NCI-H748 (cell line): Measurements from ENCODE around the gene ZNF878.
"Not testable (repeated sequence)": the region's sequence is repeated elsewhere in the genome, so short reads cannot be mapped to it uniquely, and the experiment has no call there.

Source experiments
- DNase-seq: peaks from one replicate; lab custom pipeline; 2025; ENCODE audit not compliant: unreplicated experiment; lab: John Stamatoyannopoulos, UW

Gene ZNF878

DNA sequence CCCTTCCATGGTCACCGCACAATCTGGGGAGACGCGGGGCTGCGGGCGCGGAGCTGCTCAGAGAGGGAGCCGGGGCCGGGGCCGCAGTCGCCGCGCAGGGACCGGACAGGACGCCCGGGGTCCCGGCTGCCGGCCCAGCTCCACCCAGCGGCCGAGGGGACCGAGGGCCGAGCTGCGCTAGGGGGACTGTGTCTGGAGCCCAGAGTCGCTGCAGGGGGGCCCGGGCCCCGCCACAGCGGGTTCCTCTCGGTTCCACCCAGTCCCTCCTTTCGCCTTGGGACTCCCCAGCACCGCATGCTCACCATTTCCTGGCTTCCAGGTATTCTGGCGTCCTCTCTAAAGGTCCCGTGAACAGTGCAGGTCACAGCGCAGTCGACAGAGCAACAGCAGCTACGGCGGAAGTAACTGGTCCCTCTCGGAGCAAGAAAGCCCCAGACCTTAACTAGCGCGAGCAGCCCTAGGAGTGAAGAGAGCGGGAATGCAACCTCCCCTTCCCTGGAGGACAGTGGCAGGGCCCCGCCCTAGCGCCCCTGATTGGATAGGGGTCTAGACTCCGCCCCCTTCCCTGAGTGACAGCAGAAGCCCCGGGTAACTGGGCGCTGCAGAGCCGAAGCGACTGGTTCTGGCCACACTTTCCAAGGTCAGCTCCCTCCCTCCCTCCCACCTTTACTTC lies at the start of gene ZNF878:
ZNF878 (minus strand) TSS at position 465 of the 673 bp plus-strand sequence; CDS start at position 305, 160 bp downstream.
- DNase-seq: peak; percentile 93

DNA sequence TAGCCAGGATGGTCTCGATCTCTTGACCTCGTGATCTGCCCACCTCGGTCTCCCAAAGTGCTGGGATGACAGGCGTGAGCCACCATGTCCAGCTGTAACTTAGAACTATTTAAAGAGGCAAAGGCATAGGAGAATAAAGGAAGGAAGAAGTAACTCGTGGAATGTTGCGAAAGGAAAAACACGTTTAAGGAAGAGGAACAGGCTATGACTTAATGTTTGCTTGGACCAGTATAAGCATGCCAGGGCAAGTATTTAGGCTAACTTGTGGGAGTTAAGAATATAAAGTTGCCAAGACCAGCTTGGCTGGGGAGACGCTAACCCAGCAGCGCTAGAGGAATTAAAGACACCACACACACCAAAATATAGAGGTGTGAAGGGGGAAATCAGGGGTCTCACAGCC lies 45.3 kb upstream of the ZNF878 start:
- no peak for DNase-seq

DNA sequence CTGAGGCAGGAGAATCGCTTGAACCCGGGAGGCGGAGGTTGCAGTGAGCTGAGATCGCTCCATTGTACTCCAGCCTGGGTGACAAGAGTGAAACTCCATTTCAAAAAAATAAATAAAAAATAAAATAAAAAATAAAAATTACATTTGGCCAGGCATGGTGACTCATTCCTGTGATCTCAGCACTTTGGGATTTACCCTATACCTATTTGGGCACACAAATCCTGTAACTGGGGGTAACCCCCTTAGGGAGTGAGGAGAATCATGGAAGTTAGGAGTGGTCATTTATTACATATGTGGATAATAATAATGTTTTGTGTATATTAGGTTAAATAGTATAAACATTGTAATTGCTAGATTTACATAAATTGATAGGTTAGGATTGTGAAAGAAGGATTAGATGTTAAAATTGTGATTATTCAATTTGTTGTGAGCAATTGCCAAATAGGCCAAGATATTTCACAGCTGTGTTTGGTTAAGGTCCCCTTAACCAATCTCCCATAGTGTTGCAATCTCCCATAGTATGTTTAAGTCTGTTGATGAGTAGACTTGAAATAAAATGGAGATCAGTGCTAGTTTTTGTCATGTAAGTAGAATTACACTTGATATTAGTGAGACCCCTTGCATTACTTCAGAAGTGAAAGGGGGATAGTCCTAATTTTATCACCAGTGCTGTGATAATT lies 42.5 kb upstream of the ZNF878 start:
- no peak for DNase-seq

DNA sequence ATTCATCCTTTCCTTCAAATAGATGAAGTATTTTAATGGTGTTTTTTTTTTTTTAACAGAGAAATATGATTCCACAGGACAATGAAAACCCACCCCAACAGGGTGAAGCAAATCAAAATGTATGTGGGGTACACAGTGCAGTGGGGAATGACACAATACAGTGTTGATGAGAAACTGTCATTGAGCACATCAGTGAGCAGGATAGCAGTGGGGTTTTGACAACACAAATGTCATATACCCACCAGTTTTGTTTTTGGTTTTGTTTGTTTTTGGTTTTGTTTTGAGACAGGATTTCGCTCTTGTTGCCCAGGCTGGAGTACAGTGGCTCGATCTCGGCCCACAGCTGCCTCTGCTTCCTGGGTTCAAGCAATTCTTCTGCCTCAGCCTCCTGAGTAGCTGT lies 41.0 kb upstream of the ZNF878 start:
- DNase-seq: no peak

DNA sequence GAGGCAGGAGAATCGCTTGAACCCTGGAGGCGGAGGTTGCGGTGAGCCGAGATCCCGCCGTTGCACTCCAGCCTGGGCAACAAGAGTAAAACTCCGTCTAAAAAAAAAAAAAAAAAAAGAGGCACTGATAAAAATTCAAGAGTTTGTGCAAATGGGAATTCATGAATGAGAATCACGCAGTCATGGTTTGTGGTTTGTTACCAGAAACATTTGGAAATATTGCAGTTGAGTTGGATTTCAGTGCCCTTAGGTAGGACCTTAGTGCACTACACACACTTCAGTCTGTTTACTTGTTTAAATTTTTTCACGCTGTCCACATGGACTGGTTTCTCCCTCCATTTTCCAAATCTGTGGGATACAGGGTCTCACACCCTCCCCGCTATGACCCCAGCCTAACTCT lies 40.2 kb upstream of the ZNF878 start:
- DNase-seq: no peak

DNA sequence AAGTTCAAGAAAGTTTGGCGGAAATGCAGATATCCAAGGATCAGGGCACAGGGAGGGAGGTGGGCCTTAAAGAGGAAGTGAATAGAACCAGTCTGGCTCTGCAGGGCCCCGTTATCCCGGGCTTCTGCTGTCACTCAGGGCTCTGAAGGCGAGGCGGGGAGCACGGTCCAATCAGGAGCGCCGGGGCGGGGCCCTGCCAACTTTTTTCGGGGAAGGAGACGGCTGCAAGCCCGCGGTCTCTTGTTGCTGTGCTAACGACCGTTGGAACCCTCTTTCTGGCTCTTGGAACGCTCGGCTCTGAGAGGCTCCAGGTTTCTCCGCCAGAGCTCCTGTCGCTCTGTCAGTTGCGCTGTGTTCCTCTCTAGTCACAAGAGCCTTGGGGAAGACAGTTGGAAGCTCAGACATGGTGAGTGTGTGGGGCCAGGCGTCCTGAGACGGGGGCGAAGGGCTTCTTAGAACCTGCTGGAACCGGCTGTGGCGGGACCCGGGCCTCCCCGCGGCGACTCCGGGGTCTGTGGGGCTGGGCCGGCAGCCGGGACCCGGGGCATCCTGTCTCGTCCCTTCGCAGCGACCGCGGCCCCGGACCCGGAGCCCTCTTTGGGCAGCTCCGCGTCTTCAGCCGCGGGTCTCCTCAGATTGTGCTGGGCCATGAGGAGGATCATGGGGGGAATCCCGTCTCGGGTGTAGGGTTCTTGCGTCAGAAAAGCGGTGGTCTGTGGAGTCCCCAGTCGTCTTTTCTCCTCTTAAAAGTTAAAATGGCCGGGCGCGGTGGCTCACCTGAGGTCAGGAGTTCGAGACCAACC lies 39.5 kb upstream of the ZNF878 start:
- DNase-seq: no peak

DNA sequence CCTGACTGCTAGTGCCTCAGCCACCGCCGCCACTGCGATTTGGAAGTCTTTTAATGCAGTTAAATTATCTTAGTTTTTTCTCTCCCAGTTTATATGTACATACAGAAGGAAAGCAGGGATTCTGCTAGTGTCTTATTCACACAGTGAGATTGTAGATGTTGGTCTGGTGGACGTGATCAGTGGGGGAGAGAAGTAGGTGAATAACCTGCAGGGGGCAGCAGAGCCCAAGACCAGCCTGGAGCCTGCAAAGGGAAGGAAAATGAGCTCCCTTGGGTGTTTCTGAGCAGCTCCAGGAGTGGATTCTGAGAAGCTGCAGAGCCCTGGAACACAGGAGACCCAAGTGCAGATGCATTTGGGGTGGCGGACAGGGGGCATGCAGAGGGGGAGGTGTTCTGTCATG lies 38.0 kb upstream of the ZNF878 start:
- DNase-seq: peak; percentile 42

DNA sequence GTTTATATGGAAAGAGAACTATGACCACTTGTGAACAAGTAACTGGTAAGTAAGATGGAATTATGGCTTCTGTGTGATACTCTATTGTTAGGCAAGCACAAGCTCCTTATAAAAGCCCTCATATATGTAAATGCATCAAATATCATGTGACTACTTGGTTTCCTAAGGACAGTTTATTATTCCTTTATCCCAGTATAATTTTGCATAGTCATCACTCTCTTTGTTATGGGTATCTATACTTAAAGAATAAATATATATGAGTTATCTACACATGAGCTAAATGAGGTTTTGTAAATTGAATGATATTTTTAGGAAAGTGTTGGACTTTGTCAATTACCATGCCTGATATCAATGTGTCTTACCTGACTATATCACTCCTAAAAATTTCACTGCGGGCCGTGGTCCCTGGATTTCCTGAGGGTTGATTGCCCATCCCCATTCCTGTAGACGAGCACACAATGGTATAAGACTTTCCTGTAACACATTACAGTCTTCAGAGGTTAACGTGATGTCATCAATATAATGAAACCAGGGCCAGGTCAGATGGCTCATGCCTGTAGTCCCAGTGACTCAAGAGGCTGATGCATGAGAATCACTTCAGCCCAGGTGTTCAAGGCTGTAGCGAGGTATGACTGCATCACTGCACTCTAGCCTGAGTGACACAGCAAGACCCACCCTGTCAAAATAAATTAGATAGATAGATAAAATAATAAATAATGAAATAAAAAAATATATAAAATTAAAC lies 32.5 kb upstream of the ZNF878 start:
- no peak for DNase-seq

DNA sequence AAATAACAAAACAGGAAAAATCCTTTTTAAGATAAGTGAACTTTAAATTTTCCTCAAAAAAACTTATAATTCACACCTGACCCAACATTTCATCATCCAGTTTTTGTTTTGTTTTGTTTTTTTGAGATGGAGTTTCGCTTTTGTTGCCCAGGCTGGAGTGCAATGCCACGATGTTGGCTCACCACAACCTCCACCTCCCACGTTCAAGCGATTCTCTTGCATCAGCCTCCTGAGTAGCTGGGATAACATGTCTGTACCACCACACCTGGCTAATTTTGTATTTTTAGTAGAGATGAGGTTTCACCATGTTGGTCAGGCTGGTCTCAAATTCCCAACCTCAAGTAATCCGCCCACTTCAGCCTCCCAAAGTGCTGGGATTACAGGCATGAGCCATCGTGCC lies 30.6 kb upstream of the ZNF878 start:
- DNase-seq: not testable (repeated sequence)

DNA sequence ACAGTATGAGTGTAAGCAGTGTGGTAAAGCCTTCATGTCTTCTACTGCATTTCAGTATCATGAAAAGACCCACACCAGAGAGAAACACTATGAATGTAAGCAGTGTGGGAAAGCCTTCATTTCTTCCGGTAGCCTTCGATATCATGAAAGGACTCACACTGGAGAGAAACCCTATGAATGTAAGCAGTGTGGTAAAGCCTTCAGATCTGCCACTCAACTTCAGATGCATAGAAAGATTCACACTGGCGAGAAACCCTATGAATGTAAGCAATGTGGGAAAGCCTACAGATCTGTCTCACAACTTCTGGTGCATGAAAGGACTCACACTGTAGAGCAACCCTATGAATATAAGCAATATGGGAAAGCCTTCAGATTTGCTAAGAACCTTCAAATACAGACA lies 24.6 kb upstream of the ZNF878 start:
- DNase-seq: no peak

DNA sequence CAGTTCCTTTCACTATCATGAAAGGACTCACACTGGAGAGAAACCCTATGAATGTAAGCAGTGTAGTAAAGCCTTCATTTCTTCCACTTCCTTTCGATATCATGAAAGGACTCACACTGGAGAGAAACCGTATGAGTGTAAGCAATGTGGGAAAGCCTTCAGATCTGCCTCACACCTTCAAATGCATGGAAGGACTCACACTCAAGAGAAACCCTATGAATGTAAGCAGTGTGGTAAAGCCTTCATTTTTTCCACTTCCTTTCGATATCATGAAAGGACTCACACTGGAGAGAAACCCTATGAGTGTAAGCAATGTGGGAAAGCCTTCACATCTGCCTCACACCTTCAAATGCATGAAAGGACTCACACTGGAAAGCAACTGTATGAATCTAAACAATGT lies 23.6 kb upstream of the ZNF878 start:
- DNase-seq: not testable (repeated sequence)

DNA sequence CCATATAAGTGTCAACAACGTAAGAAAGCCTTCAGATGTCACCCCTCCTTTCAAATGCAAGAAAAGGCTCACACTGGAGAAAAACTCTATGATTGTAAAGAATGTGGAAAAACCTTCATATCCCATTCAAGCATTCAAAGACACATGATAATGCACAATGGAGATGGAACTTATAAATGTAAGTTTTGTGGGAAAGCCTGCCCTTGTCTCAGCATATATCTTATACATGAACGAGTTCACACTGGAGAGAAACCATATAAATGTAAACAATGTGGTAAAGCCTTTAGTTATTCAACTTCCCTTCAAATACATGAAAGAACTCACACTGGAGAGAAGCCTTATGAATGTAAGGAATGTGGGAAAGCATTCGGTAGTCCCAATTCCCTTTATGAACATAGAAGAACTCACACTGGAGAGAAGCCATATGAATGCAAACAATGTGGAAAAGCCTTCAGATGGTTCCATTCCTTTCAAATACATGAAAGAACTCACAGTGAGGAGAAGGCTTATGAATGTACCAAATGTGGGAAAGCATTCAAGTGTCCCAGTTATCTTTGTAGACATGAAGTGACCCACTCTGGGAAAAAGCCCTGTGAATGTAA lies 22.9 kb upstream of the ZNF878 start:
- DNase-seq: no peak

DNA sequence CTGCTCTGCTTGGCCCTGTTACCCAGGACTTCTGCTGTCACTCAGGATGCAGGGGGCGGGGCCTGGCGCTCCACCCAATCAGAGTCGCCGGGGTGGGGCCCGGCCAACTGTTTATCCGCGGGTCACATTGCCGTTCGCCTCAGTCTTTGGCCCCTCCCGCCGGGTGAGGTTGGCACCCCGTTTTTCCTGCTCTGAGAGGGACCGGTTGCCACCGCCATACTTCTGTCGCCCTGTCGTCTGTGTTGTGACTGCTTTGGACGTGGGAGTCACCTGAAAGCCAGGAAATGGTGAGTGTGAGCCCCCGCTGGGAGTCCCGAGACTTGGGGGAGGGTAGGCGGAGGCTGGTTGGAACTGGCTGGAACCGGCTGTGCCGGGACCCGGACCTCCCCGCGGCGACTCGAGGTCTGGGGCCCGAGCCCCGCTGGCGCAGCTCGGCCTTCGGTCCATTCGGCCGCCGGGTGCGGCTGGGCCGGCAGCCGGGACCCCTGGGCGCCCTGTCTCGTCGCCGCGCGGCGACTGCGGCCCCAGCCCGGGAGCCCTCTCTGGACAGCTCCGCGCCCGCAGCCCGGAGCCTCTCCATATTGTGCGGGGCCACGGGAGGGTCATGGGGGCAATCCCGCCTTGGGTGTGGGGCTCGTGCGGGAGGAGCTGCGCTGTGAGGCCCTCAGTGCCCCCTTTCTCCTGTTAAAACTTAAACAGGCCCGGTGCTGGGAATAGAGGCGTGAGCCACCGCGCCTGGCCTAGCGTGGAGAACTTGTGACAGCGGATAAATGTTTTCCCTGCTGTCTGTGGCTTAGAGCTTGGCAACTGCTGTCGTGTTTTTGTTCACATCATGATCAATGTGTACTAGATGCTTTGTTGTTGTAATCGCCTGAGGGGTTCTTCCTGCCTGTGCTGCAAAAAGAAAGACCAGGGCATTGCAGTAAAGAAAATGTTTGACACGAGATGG lies 12.1 kb upstream of the ZNF878 start, which contains the start of gene ZNF844:
ZNF844 (plus strand) TSS at position 142 of the 949 bp plus-strand sequence; CDS start at position 285, 143 bp downstream.
- DNase-seq: peak; percentile 88

DNA sequence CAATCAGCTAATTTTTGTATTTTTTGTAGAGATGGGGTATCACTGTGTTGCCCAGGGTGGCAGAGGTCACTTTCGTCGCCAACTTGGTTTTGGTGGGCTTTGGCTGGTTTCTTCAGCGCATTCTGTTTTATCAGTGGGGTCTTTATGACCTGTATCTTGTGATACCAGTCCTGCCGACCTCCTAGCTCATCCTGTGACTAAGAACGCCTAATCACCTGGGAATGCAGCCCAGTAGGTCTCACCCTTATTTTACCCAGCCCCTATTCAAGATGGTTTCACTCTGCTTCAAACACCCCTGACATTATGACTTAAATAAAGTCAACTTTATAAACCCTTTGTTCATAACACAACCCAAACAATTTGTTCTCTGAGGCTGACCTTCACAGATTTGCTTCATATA lies 3.0 kb upstream of the ZNF878 start:
- DNase-seq: no peak

DNA sequence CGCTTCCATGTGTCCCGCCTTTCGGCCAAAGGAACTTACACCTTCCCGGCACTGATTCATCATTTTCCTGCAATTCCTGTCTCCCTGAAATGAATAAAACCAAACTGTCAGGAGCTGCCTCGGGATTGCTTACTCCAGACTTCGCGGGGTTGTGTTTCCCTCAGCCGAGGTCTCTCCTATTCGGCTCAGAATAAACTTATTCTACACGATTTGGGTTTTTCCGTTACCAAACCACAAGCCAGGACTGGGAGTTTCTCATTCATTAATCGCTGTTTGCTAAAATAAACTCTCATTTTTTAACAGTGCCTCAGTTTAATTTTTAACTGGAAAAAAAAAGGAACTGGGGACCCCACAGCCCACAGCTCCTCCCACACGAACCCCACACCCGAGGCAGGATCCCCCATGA lies 667 bp downstream of the ZNF878 start:
- peak; percentile 20 for DNase-seq

DNA sequence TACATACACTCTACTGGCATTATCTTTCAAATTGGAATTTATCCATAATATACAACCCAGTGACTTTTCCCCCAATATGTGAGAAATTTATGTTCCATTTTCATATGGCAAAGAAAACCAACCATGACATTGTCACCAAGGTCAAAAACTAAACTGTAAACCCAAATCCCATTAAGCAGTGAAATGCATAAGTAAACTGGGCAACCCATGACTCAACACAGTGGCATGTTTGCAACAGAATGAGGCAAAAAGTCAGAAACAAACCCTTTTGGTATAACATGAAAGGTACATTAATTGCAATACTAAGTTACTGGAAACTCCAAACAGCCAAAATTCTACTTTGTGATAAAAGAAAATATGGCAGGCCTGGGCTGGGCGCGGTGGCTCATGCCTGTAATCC lies 4.9 kb downstream of the ZNF878 start:
- no peak for DNase-seq

DNA sequence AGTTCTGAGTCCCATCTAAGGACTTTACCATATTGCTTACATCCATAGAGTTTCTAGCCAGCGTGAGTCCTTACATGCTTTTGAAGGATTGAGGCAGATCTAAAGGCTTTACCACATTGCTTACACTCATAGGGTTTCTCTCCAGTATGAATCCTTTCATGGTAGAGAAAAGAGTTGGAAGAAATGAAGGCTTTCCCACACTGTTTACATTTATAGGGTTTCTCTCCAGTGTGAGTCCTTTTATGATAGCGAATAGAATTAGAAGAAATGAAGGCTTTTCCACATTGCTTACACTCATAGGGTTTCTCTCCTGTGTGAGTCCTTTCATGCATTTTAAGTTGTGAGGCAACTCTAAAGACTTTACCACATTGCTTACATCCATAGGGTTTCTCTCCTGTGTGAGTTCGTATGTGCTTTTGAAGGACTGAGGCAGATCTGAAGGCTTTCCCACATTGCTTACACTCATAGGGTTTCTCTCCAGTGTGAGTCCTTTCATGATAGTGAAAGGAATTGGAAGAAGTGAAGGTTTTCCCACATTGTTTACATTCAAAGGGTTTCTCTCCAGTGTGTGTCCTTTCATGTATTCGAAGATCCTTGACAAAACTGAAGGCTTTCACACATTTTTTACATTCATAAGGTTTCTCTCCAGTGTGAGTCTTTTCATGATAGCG lies 8.9 kb downstream of the ZNF878 start:
- DNase-seq: no peak

DNA sequence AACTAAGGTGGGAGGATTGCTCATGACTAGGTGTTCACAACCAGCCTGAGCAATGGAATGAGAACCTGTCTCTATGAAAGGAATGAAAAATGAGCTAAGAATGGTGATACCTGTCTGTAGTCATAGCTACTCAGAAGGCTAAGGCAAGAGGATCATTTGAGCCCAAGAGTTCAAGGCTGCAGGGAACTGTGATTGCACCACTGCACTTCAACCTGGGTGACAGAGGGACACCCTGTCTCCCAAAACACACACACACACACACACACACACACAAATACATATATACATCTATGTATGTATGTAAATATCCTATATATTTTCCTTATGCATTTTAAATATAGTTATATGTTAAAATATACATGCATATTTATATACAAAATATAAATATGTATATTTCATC lies 9.9 kb downstream of the ZNF878 start:
- no peak for DNase-seq
